Renal cortical epithelial cell (primary cell): ENCODE measurements around the gene MKX. TPM values are rescaled to one million over a fixed set of nuclear protein-coding genes. Genes with fewer than 3 reads are reported as not detected.

Experiments used
- DNase-seq: peaks from one replicate; pipeline ENCODE4 v3.0.0-alpha.2; 2011; ENCODE audit warnings: low read depth
- total RNA-seq: library from RNA; depleted of rRNA; stranded (reverse); fragments of >200 nt; gene quantifications from 2 replicates; pipeline ENCODE4 v1.2.3, GENCODE V29; 2014

Gene MKX
- total RNA-seq, 1 donor from 2014 or later = 0.25 TPM

DNA sequence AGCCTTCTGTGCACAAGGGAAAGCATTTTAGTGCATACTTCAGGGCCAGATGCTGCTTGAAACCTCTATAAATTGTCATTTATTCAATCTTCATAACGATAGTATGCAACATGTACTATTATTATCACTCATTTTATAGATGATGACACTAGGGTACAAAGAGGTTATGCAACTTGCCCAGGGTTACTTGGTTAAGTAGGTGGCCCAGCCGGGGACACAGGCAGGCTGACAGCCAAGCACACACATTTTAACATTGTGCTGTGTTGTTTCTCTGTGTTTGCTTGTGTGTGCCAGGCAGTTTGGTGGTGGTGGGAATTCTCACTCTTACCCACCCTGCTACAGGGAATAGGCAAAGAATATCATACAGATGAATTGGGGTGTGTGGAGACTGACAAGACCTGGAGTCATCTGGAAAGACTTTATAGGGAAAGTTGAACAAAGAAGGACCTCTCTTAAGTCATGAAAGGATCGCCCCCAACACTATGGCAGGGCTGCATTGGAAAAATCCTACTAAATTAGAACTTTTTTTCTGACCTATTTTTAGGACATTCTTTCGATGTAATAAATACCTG is 98.9 kb downstream of the MKX start:
- no peak for DNase-seq

DNA sequence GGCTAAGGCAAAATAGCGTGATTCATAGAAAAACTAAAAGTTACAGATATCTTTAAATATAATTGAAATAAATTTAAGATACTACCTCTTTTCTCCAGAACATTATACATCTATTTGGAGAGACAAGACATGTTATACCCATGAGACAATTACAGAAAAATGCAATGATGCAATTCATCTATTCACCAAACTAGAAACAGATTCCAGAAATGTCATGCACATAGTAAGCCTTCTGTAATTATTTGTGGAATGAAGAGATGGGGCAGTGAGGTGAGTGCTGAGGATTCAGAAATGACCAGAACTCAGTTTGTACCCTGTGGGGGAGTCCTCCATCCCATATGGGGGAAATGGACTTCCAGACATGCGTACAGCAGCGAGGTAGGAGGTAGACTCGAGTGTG is 99.4 kb downstream of the MKX start:
- no peak for DNase-seq

DNA sequence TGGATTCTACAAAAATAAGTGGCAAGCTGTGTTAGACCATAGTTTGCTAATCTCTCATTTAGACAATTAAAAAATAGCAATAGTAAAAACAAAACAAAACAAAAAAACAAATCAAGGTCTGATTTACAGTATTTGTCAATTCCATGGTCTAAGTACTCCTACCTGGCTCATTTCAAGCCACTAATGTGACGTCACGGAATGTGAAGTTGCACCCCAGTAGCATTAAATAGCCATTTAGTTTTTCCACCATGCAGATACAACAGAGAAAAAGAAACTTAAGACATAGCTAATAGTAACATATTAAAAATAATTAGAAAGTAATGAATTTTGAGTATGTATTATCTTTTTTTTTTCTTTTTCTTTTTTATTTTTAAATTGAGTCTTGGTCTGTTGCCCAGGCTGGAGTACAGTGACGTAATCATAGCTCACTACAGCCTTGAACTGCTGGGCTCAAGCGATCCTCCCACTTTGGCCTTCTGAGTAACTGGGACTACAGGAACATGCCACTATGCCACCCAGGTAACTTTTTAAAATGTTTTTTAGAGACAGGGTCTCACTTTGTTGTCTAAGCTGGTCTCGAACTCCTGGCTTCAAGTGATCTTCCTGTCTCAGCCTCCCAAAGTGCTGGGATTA is 101.2 kb downstream of the MKX start:
- no peak for DNase-seq

DNA sequence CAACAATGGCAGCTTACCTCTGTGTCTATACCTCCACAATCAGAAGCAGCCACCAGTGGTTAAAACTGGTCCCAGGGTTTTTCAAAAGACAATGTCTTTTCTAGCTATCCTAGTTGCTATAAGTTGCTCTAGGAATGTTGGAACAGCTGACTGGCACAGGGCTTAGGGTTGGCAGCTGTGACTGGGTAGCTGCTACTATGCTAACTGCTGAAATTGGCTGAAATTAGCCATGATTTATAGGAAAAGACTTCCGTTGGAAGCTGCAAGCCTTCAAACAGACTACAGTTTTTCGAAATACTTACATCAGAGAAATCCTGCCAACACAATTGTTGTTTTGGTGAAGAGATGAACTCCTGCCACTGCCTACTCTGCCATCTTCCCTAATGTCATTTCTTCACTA is 102.3 kb downstream of the MKX start:
- no peak for DNase-seq

DNA sequence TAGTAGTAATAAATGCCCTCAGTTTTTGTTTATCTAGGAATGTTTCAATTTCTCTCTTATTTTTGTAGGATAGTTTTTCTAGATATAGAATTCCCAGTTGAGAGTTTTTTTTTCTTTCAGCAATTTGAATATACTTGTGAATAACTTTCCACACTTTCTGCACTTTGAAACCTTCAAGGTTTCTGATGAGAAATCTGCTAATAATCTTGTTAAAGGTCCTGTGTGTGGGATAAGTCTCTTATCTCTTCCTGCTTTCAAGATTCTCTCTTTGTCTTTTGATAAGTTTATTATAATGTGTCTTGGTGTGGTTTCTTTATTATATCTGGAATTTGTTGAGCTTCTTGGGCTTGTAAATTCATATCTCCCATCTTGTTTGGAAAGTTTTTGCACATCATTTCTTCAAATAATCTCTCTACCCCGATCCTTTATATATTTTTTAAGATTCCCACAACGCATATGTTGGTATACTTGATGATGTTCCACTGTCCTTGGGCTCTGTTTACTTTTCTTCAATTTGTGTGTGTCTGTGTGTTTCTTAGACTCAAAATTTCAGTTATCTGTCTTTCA is 103.5 kb downstream of the MKX start:
- no peak for DNase-seq

DNA sequence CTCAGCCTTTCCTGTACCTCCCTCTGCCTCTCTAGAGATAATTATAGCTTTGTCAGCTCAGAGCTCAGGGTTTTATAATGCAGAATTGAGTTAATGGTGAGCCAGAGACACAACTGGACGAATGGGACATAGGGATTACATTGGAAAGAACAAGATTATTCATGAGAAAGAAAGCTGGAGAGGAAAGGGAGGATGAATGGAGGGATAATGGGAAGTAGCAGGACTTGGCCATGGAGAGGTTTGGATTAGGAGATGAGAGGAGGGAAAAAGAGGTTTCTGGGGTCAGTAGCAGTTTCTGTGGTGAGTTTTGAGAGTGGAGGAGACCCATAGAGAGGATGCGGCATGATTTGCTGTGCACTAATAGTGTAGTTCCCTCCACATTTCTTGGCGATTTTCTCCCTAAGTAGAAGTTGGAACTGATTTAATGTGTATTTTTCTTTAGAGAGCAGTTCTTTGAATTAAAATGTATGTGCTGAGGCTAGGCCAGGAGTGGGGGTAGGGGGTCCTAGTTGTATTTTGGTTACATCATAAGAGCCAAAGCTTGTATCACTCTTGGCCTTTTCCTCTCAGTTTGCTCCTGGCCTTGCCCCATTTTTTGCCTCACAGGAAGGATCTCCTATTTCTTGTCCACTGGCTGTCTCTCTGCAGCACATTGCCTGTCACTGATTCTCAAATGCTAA is 107.4 kb downstream of the MKX start:
- DNase-seq = no peak

DNA sequence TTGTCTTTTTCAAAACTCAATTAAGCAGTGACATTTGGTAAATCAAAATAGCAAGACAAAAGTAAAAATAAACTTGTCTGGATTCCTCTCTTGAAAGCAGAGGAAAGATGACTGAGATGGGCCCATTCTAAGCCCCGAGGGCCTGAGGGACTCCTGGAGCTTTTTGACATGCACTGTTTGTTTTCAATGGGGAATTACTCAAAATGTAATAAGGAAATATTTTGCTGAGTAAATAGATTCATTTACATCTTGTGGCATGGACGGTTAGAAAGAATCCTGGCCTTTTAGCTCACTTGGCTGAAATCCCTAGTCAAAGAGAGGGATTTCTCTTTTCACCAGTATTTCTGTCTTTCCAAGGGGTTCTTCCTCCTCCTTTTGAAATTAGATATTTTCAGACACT is 108.0 kb downstream of the MKX start:
- no peak for DNase-seq

DNA sequence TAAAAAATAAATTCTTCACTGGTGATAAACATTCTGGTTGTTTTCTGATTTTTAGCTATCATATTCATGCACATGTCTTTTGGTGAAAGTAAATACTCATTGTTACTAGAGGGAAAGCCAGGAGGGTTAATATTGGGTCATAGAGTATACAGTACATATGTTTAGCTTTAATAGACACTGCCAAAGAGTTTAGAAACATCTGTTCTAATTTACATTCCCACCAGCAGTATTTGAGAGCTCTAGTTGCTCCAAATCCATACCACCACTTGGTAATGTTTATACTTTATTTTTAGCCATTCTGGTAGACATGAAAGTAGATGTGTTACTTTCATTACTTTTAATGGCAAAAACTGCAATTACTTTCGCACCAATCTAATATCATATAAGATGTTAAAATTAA is 108.8 kb downstream of the MKX start:
- no peak for DNase-seq

DNA sequence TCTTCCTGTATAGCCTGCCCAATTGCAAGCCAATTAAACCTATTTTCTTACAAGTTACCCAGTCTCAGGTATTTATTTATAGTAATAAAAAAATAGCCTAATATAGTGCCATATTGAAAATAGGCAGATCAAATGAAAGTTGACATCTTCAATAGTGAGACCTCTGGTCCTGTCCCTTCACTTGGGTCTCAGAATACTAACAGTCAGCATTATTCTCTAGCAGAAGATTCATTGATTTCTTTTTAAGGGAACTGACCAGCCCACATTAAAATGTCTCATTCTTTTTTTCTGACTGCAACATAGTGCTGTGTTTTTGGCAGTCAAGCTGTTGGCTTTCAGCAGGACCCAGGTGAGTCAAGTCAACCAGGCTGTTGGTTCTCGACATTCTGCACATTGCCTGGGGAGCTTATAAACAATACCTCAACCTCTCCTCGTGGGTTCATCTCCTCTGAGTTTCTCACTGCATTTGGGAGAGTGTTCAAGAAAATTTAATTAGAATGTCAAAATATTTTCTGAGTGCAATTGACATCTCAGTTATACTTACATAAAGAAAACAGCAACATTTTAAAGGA is 109.8 kb downstream of the MKX start:
- no peak for DNase-seq

DNA sequence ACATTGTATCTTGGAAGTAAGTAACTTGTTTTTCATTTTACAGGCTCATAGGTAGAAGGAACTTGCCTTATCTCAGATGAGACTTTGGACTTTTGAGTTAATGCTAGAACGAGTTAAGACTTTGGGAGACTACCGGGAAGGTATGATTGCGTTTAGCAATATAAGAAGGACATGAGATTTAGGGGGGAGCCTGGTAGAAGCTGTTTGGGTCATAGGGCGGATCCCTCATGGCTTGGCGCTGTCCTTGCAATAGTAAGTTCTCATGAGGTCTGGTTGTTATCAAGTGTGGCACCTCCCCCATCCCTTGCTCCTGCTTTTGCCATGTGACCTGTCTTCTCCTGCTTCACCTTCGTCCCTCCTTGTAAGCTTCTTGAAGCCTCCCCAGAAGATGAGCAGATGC is 110.3 kb downstream of the MKX start:
- DNase-seq = no peak

DNA sequence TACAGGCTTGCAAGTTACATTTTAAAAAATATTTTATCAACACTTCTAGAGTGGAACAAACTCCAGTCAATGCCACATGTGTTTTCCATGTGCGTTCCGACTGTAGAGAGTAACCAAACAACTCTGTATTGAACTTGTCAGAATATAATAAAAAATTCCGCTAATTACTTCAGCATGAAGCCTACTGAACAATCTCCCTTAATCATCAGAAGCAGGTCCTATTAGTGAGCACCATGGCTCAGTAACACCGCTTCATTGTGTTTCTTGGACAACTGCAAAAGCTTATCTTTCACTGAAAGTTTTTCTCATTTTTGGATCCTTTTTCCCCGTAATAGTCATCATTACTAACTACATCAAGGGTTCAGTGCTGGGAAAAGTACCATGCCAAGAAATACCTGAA is 117.0 kb downstream of the MKX start:
- DNase-seq = no peak

DNA sequence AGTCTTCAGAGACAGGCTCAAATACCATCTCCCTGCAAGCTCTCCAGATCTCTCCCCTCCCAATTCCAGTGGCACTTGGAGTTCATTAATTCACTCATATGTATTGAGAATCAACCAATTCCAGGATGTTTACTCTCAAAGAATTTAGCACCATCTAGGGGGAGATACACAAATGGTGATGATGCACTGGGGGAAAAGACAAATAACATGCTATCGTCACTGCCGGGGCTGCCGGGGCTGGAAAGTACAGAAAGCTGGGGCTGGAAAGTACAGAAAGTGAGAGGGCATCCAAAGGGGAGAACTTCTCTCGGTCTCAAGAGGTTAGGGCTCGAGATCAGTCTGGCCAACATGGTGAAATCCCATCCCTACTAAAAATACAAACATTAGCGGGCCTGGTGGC is 118.7 kb downstream of the MKX start:
- no peak for DNase-seq

DNA sequence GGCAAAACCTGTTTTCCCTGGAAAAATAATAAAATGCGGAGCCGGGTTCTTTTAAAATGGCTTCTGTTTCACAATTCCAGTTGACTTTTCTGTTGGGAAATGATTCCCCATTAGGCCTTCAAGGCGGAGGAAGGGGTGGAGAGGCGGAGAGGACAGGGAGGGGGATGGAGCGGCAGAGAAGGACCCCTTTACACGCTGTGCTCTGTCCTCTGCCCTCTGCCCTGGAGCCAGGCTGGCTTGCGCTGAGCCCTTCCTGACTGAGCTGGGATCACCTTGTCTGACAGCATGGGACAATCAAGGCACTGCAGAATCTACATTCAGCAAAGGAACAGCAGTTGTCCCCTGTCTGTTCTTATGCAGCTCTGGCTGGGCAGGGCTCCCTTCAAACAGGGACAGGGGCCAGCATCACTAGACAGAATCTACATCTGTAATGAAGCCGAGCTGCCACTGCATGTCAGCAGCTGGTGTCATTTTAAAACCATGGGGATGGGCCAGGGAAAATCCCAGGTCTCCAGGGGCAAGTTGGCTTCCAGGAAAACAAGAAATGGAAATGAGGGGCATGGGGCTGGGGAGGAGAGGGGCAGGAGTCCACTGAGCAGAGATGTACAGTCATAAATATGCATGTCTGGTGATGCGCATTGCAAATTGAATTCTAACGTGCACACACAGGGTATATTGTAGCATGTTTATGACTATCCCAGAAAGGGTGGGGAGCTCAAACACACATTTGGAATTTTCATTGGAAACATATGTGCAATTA is 120.0 kb downstream of the MKX start:
- DNase-seq = no peak

DNA sequence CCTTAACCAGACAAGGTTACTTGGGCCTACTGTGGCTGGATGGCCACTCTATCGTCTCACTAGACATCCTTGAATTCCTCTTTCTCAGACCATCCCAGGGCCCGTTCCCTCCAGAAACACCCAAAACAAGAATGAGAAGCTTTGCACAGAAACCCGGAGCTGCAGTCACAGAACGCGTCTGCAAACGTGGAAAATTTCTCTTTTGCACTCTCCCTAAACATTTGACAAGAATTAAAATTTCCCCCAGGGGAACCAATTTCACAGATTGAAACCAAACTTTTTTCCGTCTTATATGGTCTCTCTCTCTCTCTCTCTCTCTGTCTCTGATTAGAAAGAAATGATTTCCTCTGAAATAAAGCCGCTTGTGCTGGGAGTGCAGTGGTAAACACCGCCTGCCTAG is 120.7 kb downstream of the MKX start:
- DNase-seq = no peak

Other genes with a start within 250 kb of the MKX start
- 75.7 and 132 TPM in 2 replicates for gene RAB18, start 241.5 kb downstream of the MKX start, total RNA-seq